ENCODE data around the gene KIFC3. TPM values are rescaled to one million over a fixed set of nuclear protein-coding genes. Genes with fewer than 3 reads are reported as not detected.

The KIFC3 gene
- total RNA-seq, 2 experiments from 2014 or later, result 0.47 TPM; not detected in 1

DNA sequence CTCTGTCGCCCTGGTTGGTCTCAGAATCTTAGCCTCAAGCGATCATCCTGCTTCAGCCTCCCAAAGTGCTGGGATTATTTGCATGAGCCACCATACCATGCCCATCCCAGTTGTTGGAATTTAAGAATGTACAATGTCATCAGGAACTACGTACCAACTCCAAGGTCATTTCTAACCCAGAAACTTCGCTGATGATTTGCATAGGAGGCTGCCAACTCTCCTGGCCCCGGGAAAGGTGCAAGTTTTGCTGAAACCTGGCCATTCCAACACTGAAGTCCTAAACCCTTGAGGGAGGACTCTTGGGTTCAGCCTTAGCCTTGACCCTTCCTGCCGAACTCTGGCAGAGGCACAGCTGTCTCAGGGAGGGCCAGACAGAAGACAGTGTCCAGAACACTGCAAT, 2.9 kb upstream of the KIFC3 start:
- CTCF ChIA-PET, result interaction anchor here (1.4 kb wide), 1 partner anchor 48 kb away, joined by 3 read pairs; no protein-coding TSS in a partner anchor
- ATAC-seq (no peak), DNase-seq (no peak)
- H3K27me3 Mint-ChIP-seq, result peaks cover 61% of the 10 kb centered on the region
- H3K36me3 Mint-ChIP-seq, result no peaks in the 10 kb centered on the region
- H3K27ac Mint-ChIP-seq, result no peak overlapping the region
- H3K4me1 Mint-ChIP-seq, result peaks cover 31% of the 10 kb centered on the region
- no peak overlapping the region for H3K4me3 Mint-ChIP-seq
- no peaks in the 10 kb centered on the region for H3K9me3 Mint-ChIP-seq (ENCODE audit: low read depth)

DNA sequence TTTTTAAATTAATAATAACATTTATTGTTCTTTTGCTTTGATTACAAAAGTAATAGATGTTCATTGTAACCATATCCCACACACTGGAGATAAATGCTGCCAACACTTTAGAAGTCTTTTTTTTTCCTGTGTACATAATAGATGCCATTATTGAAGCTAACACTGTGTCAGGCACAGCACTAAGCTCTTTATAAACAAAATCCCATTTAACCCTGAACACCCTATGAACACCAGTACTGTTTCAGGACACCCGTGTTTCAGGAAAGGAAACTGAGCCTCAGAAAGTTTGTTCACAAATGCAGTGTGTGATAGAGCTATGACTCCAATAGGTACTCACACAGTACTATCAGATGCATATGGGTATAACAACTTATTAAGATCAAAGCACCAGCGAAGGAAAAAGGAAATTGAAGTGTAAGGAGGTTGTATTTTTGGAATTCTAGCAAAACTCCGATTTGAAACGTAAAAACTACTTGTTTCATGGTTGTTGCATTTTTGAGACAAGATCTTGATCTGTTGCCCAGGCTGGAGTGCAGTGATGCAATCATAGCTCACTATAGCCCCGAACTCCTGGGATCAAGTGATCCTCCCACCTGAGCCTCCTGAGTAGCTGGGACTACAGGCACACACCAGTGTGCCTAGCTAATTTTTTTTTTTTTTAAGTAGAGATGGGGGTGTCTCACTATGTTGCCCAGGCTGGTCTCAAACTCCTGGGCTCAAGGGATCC, 2.0 kb upstream of the KIFC3 start:
- peaks cover 30% of the 10 kb centered on the region for H3K4me1 Mint-ChIP-seq
- H3K27me3 Mint-ChIP-seq, result peaks cover 66% of the 10 kb centered on the region
- no peaks in the 10 kb centered on the region for H3K9me3 Mint-ChIP-seq (ENCODE audit: low read depth)
- no peak for DNase-seq
- ATAC-seq, result no peak
- H3K4me3 Mint-ChIP-seq, result no peak overlapping the region
- H3K27ac Mint-ChIP-seq, result no peak overlapping the region
- no peaks in the 10 kb centered on the region for H3K36me3 Mint-ChIP-seq
- CTCF ChIA-PET, result interaction anchor here (0.7 to 1.4 kb wide), 3 partner anchors 9 to 70 kb away, joined by 3 to 5 read pairs (median 3); no protein-coding TSS in a partner anchor

DNA sequence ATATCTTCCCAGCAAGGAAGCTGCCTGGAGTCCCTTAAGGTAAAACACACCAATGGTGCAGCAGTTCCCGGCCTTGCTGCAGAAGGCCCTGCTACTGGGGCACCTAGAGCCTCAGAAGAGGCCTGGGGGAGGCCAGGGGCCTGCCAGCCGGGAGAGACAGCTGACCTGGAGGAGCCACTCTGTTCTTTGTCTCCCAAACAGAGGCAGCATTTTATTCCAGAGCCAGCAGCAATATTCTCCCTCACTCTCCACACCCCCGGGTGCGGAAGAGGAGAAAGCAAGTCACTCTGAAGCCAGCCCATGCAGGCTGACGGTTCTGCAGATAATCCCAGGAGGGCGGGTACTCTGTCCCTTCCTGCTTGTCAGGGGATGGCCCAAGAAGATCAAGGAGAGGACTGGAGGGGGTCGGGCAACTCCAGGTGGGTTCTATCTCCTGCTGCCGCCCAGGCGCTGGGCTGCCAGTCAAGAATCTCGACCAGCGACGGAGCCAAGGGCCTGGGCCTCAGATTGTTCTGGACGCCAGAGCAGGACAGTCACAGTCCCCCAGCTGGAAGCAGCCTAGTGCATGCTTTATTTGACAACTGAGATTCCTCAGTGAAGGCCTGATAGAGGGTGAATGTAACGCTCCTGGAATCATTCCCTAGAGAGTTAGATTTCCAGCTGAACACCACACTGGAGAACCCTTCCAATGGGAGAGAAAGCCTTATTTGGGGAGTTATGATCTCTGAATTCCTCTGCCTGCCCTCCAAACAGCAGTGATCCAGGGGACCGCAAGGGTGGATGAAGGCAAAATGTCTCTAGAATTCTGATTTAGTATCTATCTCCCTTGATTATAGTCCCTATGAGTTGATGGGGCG, 1.1 kb upstream of the KIFC3 start:
- H3K27me3 Mint-ChIP-seq, result peaks cover 65% of the 10 kb centered on the region
- no peaks in the 10 kb centered on the region for H3K36me3 Mint-ChIP-seq
- ATAC-seq (no peak), DNase-seq (no peak)
- no peaks in the 10 kb centered on the region for H3K9me3 Mint-ChIP-seq (ENCODE audit: low read depth)
- peak overlapping the region; percentile 69 for H3K4me3 Mint-ChIP-seq
- CTCF ChIA-PET, result interaction anchor here (0.7 to 1.4 kb wide), 3 partner anchors 8 to 71 kb away, joined by 3 to 5 read pairs (median 3); no protein-coding TSS in a partner anchor
- peaks cover 33% of the 10 kb centered on the region for H3K4me1 Mint-ChIP-seq
- peak overlapping the region; percentile 51 for H3K27ac Mint-ChIP-seq

GRCh38 chr16:57801809-57802340, 416 bp downstream of the KIFC3 start:
- Mint-ChIP-seq H3K27me3 (peaks cover 58% of the 10 kb centered on the region), H3K36me3 (no peaks in the 10 kb centered on the region), H3K9me3 (ENCODE audit: low read depth) (no peaks in the 10 kb centered on the region), H3K27ac (no peak overlapping the region), H3K4me1 (peaks cover 26% of the 10 kb centered on the region), H3K4me3 (no peak overlapping the region)
- CTCF ChIA-PET, result interaction anchor here (1.5 to 4.3 kb wide), 2 partner anchors 9 to 45 kb away, joined by 4 to 29 read pairs; no protein-coding TSS in a partner anchor
- DNase-seq (no peak), ATAC-seq (no peak)

DNA sequence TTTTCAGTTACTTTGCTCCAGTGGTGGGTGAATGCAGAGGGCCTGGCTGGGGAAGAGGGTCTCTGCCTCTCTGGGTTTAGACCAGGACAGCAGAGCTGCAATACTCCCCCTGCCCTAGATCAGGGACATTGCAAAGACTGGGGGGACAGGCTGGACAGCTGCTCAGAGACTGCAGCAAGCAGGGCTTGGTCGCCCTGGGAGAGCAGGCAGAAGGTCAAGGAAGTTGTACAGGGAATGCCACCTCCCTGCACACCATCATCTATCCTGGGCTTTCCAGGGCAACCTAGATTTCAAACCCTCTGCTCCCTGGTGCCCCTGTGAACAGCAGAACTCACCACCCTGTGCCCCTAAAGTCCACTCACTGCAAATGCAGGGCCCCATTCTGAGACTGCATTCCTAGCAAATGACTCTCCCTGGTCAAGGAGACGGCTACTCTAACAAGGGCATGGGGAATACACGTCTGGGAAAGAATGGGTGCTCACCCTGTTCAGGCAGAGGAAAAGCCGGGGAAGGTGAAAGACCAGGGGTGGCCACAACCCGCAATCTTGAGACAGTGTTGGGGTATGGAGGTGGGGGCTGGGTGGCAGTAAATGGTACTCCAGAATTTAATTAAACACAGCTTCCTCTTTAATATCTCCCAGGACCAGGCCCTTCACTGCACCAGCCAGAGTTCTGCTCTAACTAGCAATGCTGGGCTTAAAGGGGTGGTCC, 1.0 kb downstream of the KIFC3 start:
- Mint-ChIP-seq H3K27me3 (peaks cover 52% of the 10 kb centered on the region), H3K4me3 (no peak overlapping the region), H3K4me1 (peaks cover 26% of the 10 kb centered on the region), H3K9me3 (ENCODE audit: low read depth) (no peaks in the 10 kb centered on the region), H3K27ac (no peak overlapping the region), H3K36me3 (no peaks in the 10 kb centered on the region)
- CTCF ChIA-PET, result interaction anchor here (1.5 to 4.3 kb wide), 2 partner anchors 9 to 45 kb away, joined by 4 to 29 read pairs; no protein-coding TSS in a partner anchor
- ATAC-seq (no peak), DNase-seq (no peak)

DNA sequence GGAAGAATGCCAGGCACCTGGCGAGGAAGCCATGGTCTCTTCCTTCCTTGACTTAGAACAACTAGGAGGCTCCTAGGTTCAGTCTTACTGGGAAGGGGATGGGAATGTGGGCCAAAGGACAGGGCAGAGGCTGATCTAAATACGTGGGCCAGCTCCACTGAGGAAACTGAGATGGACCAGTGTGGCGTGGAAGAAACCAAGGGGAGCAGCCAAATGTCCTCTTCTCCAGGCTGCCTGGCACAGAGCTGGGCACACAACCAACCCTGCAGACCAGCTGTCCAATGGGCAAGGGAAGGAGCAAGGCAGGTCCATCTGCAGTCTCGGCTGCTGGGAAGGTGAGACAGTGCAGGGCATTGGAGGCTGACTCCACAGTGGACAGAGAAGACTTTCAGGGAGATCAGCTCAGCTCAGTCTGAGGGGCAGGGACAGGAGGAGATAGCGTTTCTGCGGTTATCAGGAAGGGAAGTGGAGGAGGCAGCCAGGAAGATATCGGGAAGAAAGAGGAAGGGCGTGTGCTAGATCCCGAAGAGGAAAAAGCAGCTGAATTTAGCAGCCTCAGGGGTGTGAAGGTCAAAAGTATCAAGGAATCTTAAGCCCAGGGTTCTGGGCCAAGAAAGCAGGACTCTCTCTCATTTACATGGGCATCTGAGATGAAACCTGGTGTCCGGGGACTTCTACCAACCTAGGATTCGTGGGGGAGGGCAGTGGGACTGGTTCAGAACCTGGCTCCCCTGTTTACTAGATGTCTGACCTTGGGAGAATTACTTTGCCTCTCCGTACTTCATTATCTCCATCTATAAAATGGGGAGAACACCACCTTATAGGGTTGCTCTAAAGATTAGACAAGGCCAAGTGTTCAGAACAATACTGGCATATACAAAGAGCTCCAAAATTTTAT, 1.8 kb downstream of the KIFC3 start:
- DNase-seq (no peak), ATAC-seq (no peak)
- Mint-ChIP-seq H3K4me1 (peaks cover 26% of the 10 kb centered on the region), H3K27ac (no peak overlapping the region), H3K9me3 (ENCODE audit: low read depth) (no peaks in the 10 kb centered on the region), H3K36me3 (no peaks in the 10 kb centered on the region), H3K27me3 (peaks cover 48% of the 10 kb centered on the region), H3K4me3 (no peak overlapping the region)
- CTCF ChIA-PET, result interaction anchor here (1.1 to 4.3 kb wide), 4 partner anchors 10 to 99 kb away, joined by 3 to 29 read pairs (median 4); no protein-coding TSS in a partner anchor

GRCh38 chr16:57799600-57800199, 2.6 kb downstream of the KIFC3 start:
- peaks cover 43% of the 10 kb centered on the region for H3K27me3 Mint-ChIP-seq
- no peaks in the 10 kb centered on the region for H3K9me3 Mint-ChIP-seq (ENCODE audit: low read depth)
- no peaks in the 10 kb centered on the region for H3K36me3 Mint-ChIP-seq
- ATAC-seq (no peak), DNase-seq (no peak)
- no peak overlapping the region for H3K4me3 Mint-ChIP-seq
- CTCF ChIA-PET, result interaction anchor here (0.5 to 4.3 kb wide), 5 partner anchors 11 to 135 kb away, joined by 3 to 29 read pairs (median 4); no protein-coding TSS in a partner anchor
- no peak overlapping the region for H3K27ac Mint-ChIP-seq
- peaks cover 26% of the 10 kb centered on the region for H3K4me1 Mint-ChIP-seq

- CTCF ChIA-PET, result interaction anchor here (0.5 to 4.3 kb wide), 5 partner anchors 11 to 134 kb away, joined by 3 to 29 read pairs (median 4); no protein-coding TSS in a partner anchor
- Mint-ChIP-seq H3K27me3 (peaks cover 38% of the 10 kb centered on the region), H3K27ac (peak overlapping the region; percentile 19), H3K4me1 (peaks cover 26% of the 10 kb centered on the region), H3K9me3 (ENCODE audit: low read depth) (no peaks in the 10 kb centered on the region), H3K4me3 (no peak overlapping the region), H3K36me3 (no peaks in the 10 kb centered on the region)
- no peak for DNase-seq
- peak; percentile 7 for ATAC-seq
Observed at GRCh38 chr16:57798953-57799599, 3.2 kb downstream of the KIFC3 start.

GRCh38 chr16:57798267-57798810, 4.0 kb downstream of the KIFC3 start:
- Mint-ChIP-seq H3K27ac (no peak overlapping the region), H3K36me3 (no peaks in the 10 kb centered on the region)
- CTCF ChIA-PET, result interaction anchor here (1.6 to 4.3 kb wide), 2 partner anchors 12 to 19 kb away, joined by 5 to 29 read pairs; no protein-coding TSS in a partner anchor

DNA sequence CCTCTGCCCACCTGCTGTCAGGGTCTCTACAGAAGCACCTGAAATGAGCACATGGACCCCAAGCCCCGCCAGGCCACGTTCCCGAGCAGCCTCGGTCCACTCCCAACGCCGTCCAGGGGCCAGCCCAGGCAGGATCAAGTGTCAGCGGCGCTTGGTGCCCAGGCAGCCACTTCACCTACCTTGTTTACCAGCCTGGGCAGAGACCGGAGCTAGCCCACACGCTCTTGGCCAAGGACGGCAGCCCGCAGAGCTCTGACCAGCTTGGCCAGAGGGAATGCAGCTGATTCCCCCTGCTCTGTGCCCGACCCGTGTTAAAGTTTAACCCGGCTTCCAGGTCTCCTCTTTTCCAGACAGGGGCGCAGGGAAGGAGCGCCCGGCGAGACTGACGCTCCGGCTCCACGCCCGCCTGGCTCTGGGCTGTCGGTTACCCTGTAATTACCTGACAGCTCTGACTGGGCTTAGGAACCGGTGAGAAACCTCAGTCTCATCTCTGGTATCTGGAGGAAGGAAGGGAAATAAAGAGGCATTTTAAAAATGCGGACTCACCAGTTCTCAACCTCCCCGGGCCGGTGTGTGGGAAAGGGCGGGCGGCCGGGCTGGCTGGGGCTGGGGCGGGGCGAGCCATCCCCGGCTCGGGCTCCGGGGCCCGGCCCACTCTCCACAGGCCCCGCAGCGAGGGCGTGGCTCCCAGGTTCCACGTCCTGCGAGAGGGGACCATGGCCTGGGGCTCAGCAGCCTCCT, 4.6 kb downstream of the KIFC3 start:
- CTCF ChIA-PET, result no interaction called here
- no peaks in the 10 kb centered on the region for H3K36me3 Mint-ChIP-seq
- H3K4me3 Mint-ChIP-seq, result no peak overlapping the region
- H3K9me3 Mint-ChIP-seq (ENCODE audit: low read depth), result no peaks in the 10 kb centered on the region
- H3K27me3 Mint-ChIP-seq, result peaks cover 25% of the 10 kb centered on the region
- DNase-seq (no peak), ATAC-seq (no peak)
- H3K4me1 Mint-ChIP-seq, result peaks cover 22% of the 10 kb centered on the region
- H3K27ac Mint-ChIP-seq, result no peak overlapping the region

More at GRCh38 chr16:57798267-57798810, 4.0 kb downstream of the KIFC3 start:
- ATAC-seq (no peak), DNase-seq (no peak)
- Mint-ChIP-seq H3K27me3 (peaks cover 32% of the 10 kb centered on the region), H3K4me1 (peaks cover 26% of the 10 kb centered on the region), H3K4me3 (no peak overlapping the region), H3K9me3 (ENCODE audit: low read depth) (no peaks in the 10 kb centered on the region)

- CTCF ChIA-PET, result no interaction called here
- H3K4me3 Mint-ChIP-seq, result no peak overlapping the region
Observed at GRCh38 chr16:57797216-57797525, 5.1 kb downstream of the KIFC3 start.

More at GRCh38 chr16:57797216-57797525, 5.1 kb downstream of the KIFC3 start:
- Mint-ChIP-seq H3K36me3 (no peaks in the 10 kb centered on the region), H3K4me1 (peaks cover 20% of the 10 kb centered on the region), H3K27me3 (peaks cover 23% of the 10 kb centered on the region), H3K9me3 (ENCODE audit: low read depth) (no peaks in the 10 kb centered on the region), H3K27ac (no peak overlapping the region)
- no peak for ATAC-seq
- DNase-seq, result no peak
